Right lobe of liver (tissue), 6 donors: Measurements from ENCODE around the gene TFEB. TPM values are rescaled to one million over a fixed set of nuclear protein-coding genes. Genes with fewer than 3 reads are reported as not detected.

Experiments used
- ATAC-seq, 4 donors: fragments of 200-7000 bp; cut with Tn5 transposase; one replicate each; pipeline ENCODE4 v1.9.1; 2020; ENCODE audit warnings: mild to moderate bottlenecking in 4 of 4, moderate library complexity in 4 of 4
- DNase-seq, 3 donors: peaks; one replicate each; pipeline ENCODE4 v3.0.0-alpha.2; 2020
- H3K27ac ChIP-seq, 3 donors: fragments of 200-600 bp; one replicate each; pipeline ENCODE4 v1.8.0; 2022
- H3K27me3 ChIP-seq, 2 donors: fragments of 200-600 bp; one replicate each; pipeline ENCODE4 v1.8.0; 2022
- H3K36me3 ChIP-seq, 4 donors: fragments of 200-600 bp; sonication (generic) in 1 of 4; one replicate each; pipeline versions ENCODE4 v1.5.1 to v1.8.0; 2017 to 2022; ENCODE audit warnings: control low read depth in 1 of 4
- H3K4me1 ChIP-seq, 4 donors: fragments of 200-600 bp; sonication (generic) in 1 of 4; one replicate each; pipeline versions ENCODE4 v1.5.1 to v1.8.0; 2017 to 2022; ENCODE audit warnings: control low read depth in 1 of 4
- H3K4me3 ChIP-seq, 3 donors: fragments of 200-600 bp; one replicate each; pipeline ENCODE4 v1.8.0; 2022
- H3K9me3 ChIP-seq, 4 donors: fragments of 200-600 bp; sonication (generic) in 1 of 4; one replicate each; pipeline versions ENCODE4 v1.5.1 to v1.8.0; 2017 to 2022; ENCODE audit warnings: control low read depth in 1 of 4
- CTCF ChIP-seq, 4 donors: fragments of 200-600 bp in 3 of 4; fragments of 450-650 bp in 1 of 4; IDR thresholded peaks; one replicate each; pipeline versions ENCODE4 v1.5.1 to v1.8.0; 2016 to 2022; ENCODE audit warnings: antibody characterized with exemption in 4 of 4, mild to moderate bottlenecking in 2 of 4
- POLR2A ChIP-seq: fragments of 450-650 bp; IDR thresholded peaks from one replicate; pipeline ENCODE4 v1.6.1; 2017; ENCODE audit warnings: antibody characterized with exemption, mild to moderate bottlenecking
- whole genome bisulfite sequencing: methylation state at CpG from one replicate; pipeline ENCODE4 v1.1.6; 2018; ENCODE audit warnings: low coverage, low lambda C conversion rate; ENCODE audit not compliant: insufficient coverage; ENCODE audit errors: missing lambda C conversion rate; 5-methylcytosine and 5-hydroxymethylcytosine counted together
- intact Hi-C, 2 donors: fragments of 100-400 bp; cut with DNase I; formaldehyde crosslinking; loops; one replicate each; pipeline versions ENCODE4 v1.11.2 to v1.14.1; 2022
- total RNA-seq, 6 experiments: library from RNA; depleted of rRNA in 2 of 6; stranded (reverse); fragments of >200 nt in 2 of 6; fragmentation: NEBNext Ultra II Directional in 3 of 6; extraction: Animal tissue kit (Norgen Biotek cat#: 25700) in 3 of 6; gene quantifications; one replicate each; pipeline versions ENCODE4 v1.1.0 to v1.2.4, GENCODE V29; 2016 to 2023
- donor health status: DM: no; HTN: yes; CAD: no.
- donor health status: DM: no; HTN: no; CAD: no.
- donor health status: DM: no; HTN: no; CAD: no.
- donor health status: DM: no; HTN: yes; CAD: no.
- donor health status: DM: no; HTN: yes; CAD: no.

TFEB gene
- total RNA-seq, 6 experiments from 2014 or later: 4.5 to 9.2 (median 6.6) TPM

- TF ChIP-seq POLR2A: no peak
- no peak for TF ChIP-seq CTCF (IDR thresholded peaks at IDR 0.05)
- intact Hi-C loops: no loop called here
- Histone ChIP-seq H3K27ac (no peak overlapping the region), H3K27me3 (no peaks in the 10 kb centered on the region), H3K36me3 (no peaks in the 10 kb centered on the region), H3K4me3 (no peak overlapping the region), H3K9me3 (no peaks in the 10 kb centered on the region), H3K4me1 (no peaks in the 10 kb centered on the region)
- 72% methylated on average over 8 of the region's 12 CpGs for WGBS
- ATAC-seq (no peak), DNase-seq (peak in 1 of 3 donors; percentile 0)
Measured at GRCh38 chr6:41645007-41645618, 90.3 kb downstream of the TFEB start.

GRCh38 chr6:41644297-41644879, 91.0 kb downstream of the TFEB start:
- no peak for TF ChIP-seq CTCF (IDR thresholded peaks at IDR 0.05)
- no peak for TF ChIP-seq POLR2A

GRCh38 chr6:41643899-41644269, 91.5 kb downstream of the TFEB start:
- intact Hi-C loops: no loop called here
- DNase-seq (peak in 1 of 3 donors; percentile 6), ATAC-seq (no peak)
- Histone ChIP-seq H3K36me3 (no peaks in the 10 kb centered on the region), H3K9me3 (no peaks in the 10 kb centered on the region), H3K4me3 (no peak overlapping the region), H3K27me3 (no peaks in the 10 kb centered on the region), H3K4me1 (no peaks in the 10 kb centered on the region), H3K27ac (no peak overlapping the region)
- 63% methylated on average over 3 of the region's 4 CpGs for WGBS
- TF ChIP-seq POLR2A (no peak), CTCF (IDR thresholded peaks at IDR 0.05) (no peak)

More at GRCh38 chr6:41644297-41644879, 91.0 kb downstream of the TFEB start:
- peak in 1 of 3 donors; percentile 6 for DNase-seq
- no peaks in the 10 kb centered on the region for H3K36me3 ChIP-seq
- no peak overlapping the region for H3K27ac ChIP-seq
- H3K4me3 ChIP-seq: no peak overlapping the region
- no peaks in the 10 kb centered on the region for H3K27me3 ChIP-seq
- no peaks in the 10 kb centered on the region for H3K9me3 ChIP-seq
- WGBS: 38% methylated on average over 1 of the region's 4 CpGs
- no peak for ATAC-seq
- no peaks in the 10 kb centered on the region for H3K4me1 ChIP-seq
- intact Hi-C loops: no loop called here

- DNase-seq (no peak), ATAC-seq (peak; percentile 27 to 53 (median 46))
- TF ChIP-seq CTCF (IDR thresholded peaks at IDR 0.05) (no peak), POLR2A (no peak)
- no peaks in the 10 kb centered on the region for H3K9me3 ChIP-seq
- H3K27ac ChIP-seq: no peak overlapping the region
- H3K4me1 ChIP-seq: peaks cover 0 to 6% (median 3%) of the 10 kb centered on the region in 4 donors
- 30% methylated on average over 6 of the region's 10 CpGs for WGBS
- no peaks in the 10 kb centered on the region for H3K27me3 ChIP-seq
- H3K4me3 ChIP-seq: no peak overlapping the region
- intact Hi-C loops: no loop called here
- no peaks in the 10 kb centered on the region for H3K36me3 ChIP-seq
Measured at GRCh38 chr6:41642960-41643898, 92.2 kb downstream of the TFEB start.
